B cell (primary cell): ENCODE results near the gene CD177. TPM values are rescaled to one million over a fixed set of nuclear protein-coding genes. Genes with fewer than 3 reads are reported as not detected.
"Not testable (repeated sequence)": the region's sequence is repeated elsewhere in the genome, so short reads cannot be mapped to it uniquely, and the experiment has no call there.

Source experiments
- ATAC-seq: fragments of 200-7000 bp; cut with Tn5 transposase; one replicate; pipeline ENCODE4 v1.10.0; 2021; ENCODE audit warnings: low read depth, mild to moderate bottlenecking, moderate number of reproducible peaks, moderate library complexity
- CTCF ChIA-PET: fragments of 350-600 bp; sonication (Branson Sonifier 250); formaldehyde crosslinking; loops from one replicate; lab custom pipeline; 2021; ENCODE audit warnings: antibody characterized with exemption, inconsistent platforms; lab: Charles Lee
- POLR2A ChIA-PET: fragments of 350-600 bp; sonication (Branson Sonifier 250); formaldehyde crosslinking; loops from one replicate; lab custom pipeline; 2021; ENCODE audit warnings: antibody characterized with exemption; lab: Charles Lee
- DNase-seq: peaks from one replicate; pipeline ENCODE4 v3.0.0; 2013
- H2AFZ ChIP-seq: 2 replicates; pipeline ENCODE4 v1.6.1; 2012; ENCODE audit warnings: mild to moderate bottlenecking, low read depth, low read length; ENCODE audit not compliant: insufficient read depth, poor library complexity, severe bottlenecking
- H3K27ac ChIP-seq, 2 donors: 1 replicate in 1 of 2; 2 replicates in 1 of 2; pipeline ENCODE4 v1.5.1; 2012 to 2013; ENCODE audit warnings: low read length in 2 of 2, mild to moderate bottlenecking in 2 of 2, moderate library complexity in 1 of 2
- H3K27me3 ChIP-seq, 4 experiments: fragments of 200-600 bp in 1 of 4; sonication (generic) in 1 of 4; replicated peaks in 1 of 4; 1 replicate in 2 of 4; 2 replicates in 2 of 4; pipeline versions ENCODE4 v1.6.1 to v1.7.0; 2013 to 2016; ENCODE audit warnings: low read length in 3 of 4, mild to moderate bottlenecking in 2 of 4, mixed read lengths in 1 of 4, moderate library complexity in 1 of 4; ENCODE audit not compliant: insufficient read depth in 4 of 4, control insufficient read depth in 3 of 4; ENCODE audit errors: control extremely low read depth in 1 of 4
- H3K36me3 ChIP-seq, 2 experiments: replicated peaks in 1 of 2; 1 replicate in 1 of 2; 2 replicates in 1 of 2; pipeline versions ENCODE4 v1.6.1 to v1.7.1; 2013; ENCODE audit warnings: low read length in 1 of 2; ENCODE audit not compliant: insufficient read depth in 2 of 2, control insufficient read depth in 1 of 2; ENCODE audit errors: control extremely low read depth in 1 of 2, extremely low read depth in 1 of 2
- H3K4me1 ChIP-seq, 2 donors: fragments of 200-600 bp in 1 of 2; sonication (generic) in 1 of 2; 1 replicate in 1 of 2; 2 replicates in 1 of 2; pipeline versions ENCODE4 v1.5.1 to v1.6.1; 2013 to 2017; ENCODE audit warnings: low read length in 2 of 2; ENCODE audit not compliant: control insufficient read depth in 2 of 2, insufficient read depth in 2 of 2
- H3K4me2 ChIP-seq: replicated peaks from 2 replicates; pipeline ENCODE3; 2012; ENCODE audit warnings: mild to moderate bottlenecking, low read depth, low read length; ENCODE audit not compliant: poor library complexity, severe bottlenecking
- H3K4me3 ChIP-seq, 5 experiments: fragments of 200-600 bp in 1 of 5; sonication (generic) in 1 of 5; 1 replicate in 3 of 5; 2 replicates in 2 of 5; pipeline versions ENCODE4 v1.5.1 to v1.7.0; 2011 to 2016; ENCODE audit warnings: low read length in 4 of 5, mild to moderate bottlenecking in 4 of 5, low read depth in 2 of 5, control low read depth in 1 of 5, moderate library complexity in 1 of 5; ENCODE audit not compliant: insufficient read depth in 1 of 5; ENCODE audit errors: control extremely low read depth in 1 of 5, extremely low read depth in 1 of 5
- H3K79me2 ChIP-seq: fragments of 200-600 bp; sonication (generic); one replicate; pipeline ENCODE4 v1.6.0; 2016; ENCODE audit warnings: low read length; ENCODE audit not compliant: control insufficient read depth, insufficient read depth
- H3K9ac ChIP-seq: fragments of 200-600 bp; sonication (generic); 2 replicates; pipeline ENCODE4 v1.6.1; 2017; ENCODE audit warnings: mild to moderate bottlenecking, low read length, moderate library complexity
- H3K9me3 ChIP-seq, 3 donors: one replicate each; pipeline versions ENCODE4 v1.6.1 to v1.7.1; 2013; ENCODE audit warnings: low read length in 2 of 3; ENCODE audit not compliant: control insufficient read depth in 2 of 3, insufficient read depth in 1 of 3; ENCODE audit errors: control extremely low read depth in 1 of 3
- H4K20me1 ChIP-seq: 2 replicates; pipeline ENCODE4 v1.6.0; 2012; ENCODE audit warnings: mild to moderate bottlenecking, low read length; ENCODE audit not compliant: insufficient read depth, control insufficient read depth, poor library complexity, severe bottlenecking
- H3K27ac Mint-ChIP-seq: one replicate; pipeline ENCODE4 v1.8.0; 2021; ENCODE audit warnings: mixed read lengths
- H3K27me3 Mint-ChIP-seq: one replicate; pipeline ENCODE4 v1.8.0; 2021; ENCODE audit warnings: mixed read lengths
- H3K4me1 Mint-ChIP-seq: one replicate; pipeline ENCODE4 v1.8.0; 2021; ENCODE audit warnings: mixed read lengths
- H3K4me3 Mint-ChIP-seq: one replicate; pipeline ENCODE4 v1.8.0; 2021; ENCODE audit warnings: mixed read lengths
- H3K9me3 Mint-ChIP-seq: one replicate; pipeline ENCODE4 v1.8.0; 2022; ENCODE audit warnings: mixed read lengths; ENCODE audit not compliant: insufficient read depth
- WGBS: methylation state at CpG from one replicate; pipeline ENCODE4 v1.1.5; 2013; ENCODE audit warnings: missing lambda C conversion rate; ENCODE audit not compliant: insufficient coverage; 5-methylcytosine and 5-hydroxymethylcytosine counted together
- intact Hi-C: fragments of 100-400 bp; cut with micrococcal nuclease; formaldehyde crosslinking; loops from one replicate; pipeline ENCODE4 v1.10.0; 2022
- polyA plus RNA-seq: library from polyadenylated mRNA; depleted of rRNA; stranded (reverse); fragments of >200 nt; gene quantifications from 2 replicates; pipeline ENCODE4 v1.2.3, GENCODE V29; 2012
- total RNA-seq, 2 donors: library from RNA; stranded (reverse); fragments of 120-200 nt in 1 of 2; gene quantifications; 1 replicate in 1 of 2; 2 replicates in 1 of 2; pipeline versions ENCODE4 v1.2.3 to v1.2.4, GENCODE V29; 2013 to 2022

The CD177 gene
- total and polyA plus RNA-seq, 2 donors (not counting 1 experiment from before 2014, with no cell fraction given), result not detected

DNA sequence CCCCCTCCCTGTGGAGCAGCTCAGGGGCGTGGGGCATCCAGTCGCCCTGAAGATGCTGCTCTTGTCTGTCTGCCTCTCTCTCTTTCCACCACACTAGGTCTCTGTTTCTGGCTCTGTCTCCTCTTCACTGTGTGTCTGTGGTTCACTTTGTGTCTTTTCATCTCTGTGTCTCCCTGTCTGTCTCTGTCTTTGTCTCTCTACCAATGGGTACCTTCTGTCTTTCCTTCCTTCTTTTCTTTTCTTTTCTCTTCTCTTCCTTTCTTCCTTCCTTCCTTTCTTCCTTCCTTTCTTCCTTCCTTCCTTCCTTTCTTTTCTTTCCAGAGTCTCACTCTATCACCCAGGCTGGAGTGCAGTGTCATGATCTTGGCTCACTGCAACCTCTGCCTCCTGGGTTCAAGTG is 13.4 kb upstream of the CD177 start:
- H3K4me1 Mint-ChIP-seq, ATAC-seq, H3K4me3 Mint-ChIP-seq, H3K4me1 ChIP-seq, H3K9me3 Mint-ChIP-seq, H3K27ac ChIP-seq, DNase-seq, H3K79me2 ChIP-seq, H3K9me3 ChIP-seq, H2AFZ ChIP-seq, POLR2A ChIA-PET, H3K9ac ChIP-seq, H3K36me3 ChIP-seq, H3K4me3 ChIP-seq, CTCF ChIA-PET, H4K20me1 ChIP-seq, H3K27ac Mint-ChIP-seq, H3K4me2 ChIP-seq, intact Hi-C loops, H3K27me3 ChIP-seq: not testable (repeated sequence)
- WGBS, result 80% methylated on average over 2 of the region's 2 CpGs
- peaks cover 24% of the 10 kb centered on the region for H3K27me3 Mint-ChIP-seq

DNA sequence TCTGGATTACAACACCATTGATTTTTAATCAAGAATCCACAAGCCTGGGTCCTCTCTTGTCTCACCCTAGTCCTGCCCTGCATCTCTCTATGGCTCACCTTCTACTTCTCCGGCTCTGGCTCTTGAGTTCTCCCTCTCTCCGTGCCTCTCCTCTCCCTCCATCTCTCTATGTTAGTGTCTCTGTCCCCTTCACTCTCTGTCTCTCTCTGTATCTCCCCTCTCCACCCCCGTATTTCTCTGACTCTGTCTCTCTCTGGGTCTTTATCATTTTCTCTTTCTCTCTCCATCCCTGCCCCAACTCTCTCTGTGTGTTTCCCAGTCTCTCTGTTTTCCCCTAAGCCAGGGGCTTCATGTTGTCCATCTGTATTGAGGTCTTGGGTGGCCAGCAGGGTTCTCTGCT is 12.4 kb upstream of the CD177 start:
- H3K36me3 ChIP-seq, H3K9me3 ChIP-seq, intact Hi-C loops, POLR2A ChIA-PET, DNase-seq, H3K9me3 Mint-ChIP-seq, H3K79me2 ChIP-seq, ATAC-seq, H3K4me1 ChIP-seq, H3K4me2 ChIP-seq, H3K9ac ChIP-seq, H2AFZ ChIP-seq, H4K20me1 ChIP-seq, H3K4me3 Mint-ChIP-seq, H3K27ac Mint-ChIP-seq, H3K4me1 Mint-ChIP-seq, H3K27ac ChIP-seq, H3K4me3 ChIP-seq, H3K27me3 ChIP-seq, CTCF ChIA-PET: not testable (repeated sequence)
- peaks cover 24% of the 10 kb centered on the region for H3K27me3 Mint-ChIP-seq
- 72% methylated on average over 2 of the region's 3 CpGs for WGBS

DNA sequence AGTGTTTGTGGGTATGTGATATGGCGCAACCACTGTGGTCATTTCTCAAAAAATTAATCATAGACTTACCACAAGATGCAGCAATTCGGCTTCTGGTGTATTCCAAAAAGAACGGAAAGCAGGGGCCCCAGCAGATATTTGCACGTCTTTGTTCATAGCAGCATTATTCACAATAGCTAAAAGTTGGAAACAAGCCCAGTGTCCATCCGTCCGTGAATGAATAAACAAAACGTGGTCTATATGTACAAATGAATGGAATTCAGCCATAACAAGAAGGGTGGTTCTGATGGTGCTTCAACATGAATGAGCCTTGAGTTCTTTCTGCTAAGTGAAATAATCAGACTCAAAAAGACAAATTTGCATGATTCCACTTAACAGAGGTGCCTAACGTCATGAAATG is 11.4 kb upstream of the CD177 start:
- not testable (repeated sequence) for DNase-seq
- no CpG with 5 or more reads among the region's 8 CpGs for WGBS

GRCh38 chr19:43344347-43344925 is 9.1 kb upstream of the CD177 start:
- H3K27me3 ChIP-seq, H2AFZ ChIP-seq, H3K27ac Mint-ChIP-seq, H3K9me3 Mint-ChIP-seq, DNase-seq, intact Hi-C loops, H3K79me2 ChIP-seq, H3K4me1 Mint-ChIP-seq, H3K36me3 ChIP-seq, H3K4me1 ChIP-seq, CTCF ChIA-PET, H3K4me2 ChIP-seq, H4K20me1 ChIP-seq, POLR2A ChIA-PET, H3K4me3 ChIP-seq, ATAC-seq, H3K27ac ChIP-seq, H3K9ac ChIP-seq, H3K4me3 Mint-ChIP-seq: not testable (repeated sequence)
- H3K27me3 Mint-ChIP-seq, result peaks cover 18% of the 10 kb centered on the region
- peaks cover 0 to 16% (median 0%) of the 10 kb centered on the region in 3 donors for H3K9me3 ChIP-seq
- WGBS, result 95% methylated on average over 10 of the region's 16 CpGs

More for the DNA sequence above, 11.4 kb upstream of the CD177 start:
- H3K9me3 Mint-ChIP-seq, H4K20me1 ChIP-seq, H3K4me1 ChIP-seq, H3K4me1 Mint-ChIP-seq, H3K4me2 ChIP-seq, intact Hi-C loops, ATAC-seq, H3K27ac ChIP-seq, CTCF ChIA-PET, H3K79me2 ChIP-seq, H3K27ac Mint-ChIP-seq, H3K9me3 ChIP-seq, H3K4me3 ChIP-seq, POLR2A ChIA-PET, H3K36me3 ChIP-seq, H3K4me3 Mint-ChIP-seq, H3K9ac ChIP-seq, H3K27me3 ChIP-seq, H2AFZ ChIP-seq: not testable (repeated sequence)
- H3K27me3 Mint-ChIP-seq, result peaks cover 21% of the 10 kb centered on the region
